GM19240 (cell line): ENCODE measurements around the gene SPEG.
"Not testable (repeated sequence)": the region's sequence is repeated elsewhere in the genome, so short reads cannot be mapped to it uniquely, and the experiment has no call there.

ENCODE experiments used
- DNase-seq: peaks from one replicate; pipeline ENCODE4 v3.0.0; 2011; ENCODE audit warnings: low spot score; ENCODE audit not compliant: insufficient read length

Gene SPEG

DNA sequence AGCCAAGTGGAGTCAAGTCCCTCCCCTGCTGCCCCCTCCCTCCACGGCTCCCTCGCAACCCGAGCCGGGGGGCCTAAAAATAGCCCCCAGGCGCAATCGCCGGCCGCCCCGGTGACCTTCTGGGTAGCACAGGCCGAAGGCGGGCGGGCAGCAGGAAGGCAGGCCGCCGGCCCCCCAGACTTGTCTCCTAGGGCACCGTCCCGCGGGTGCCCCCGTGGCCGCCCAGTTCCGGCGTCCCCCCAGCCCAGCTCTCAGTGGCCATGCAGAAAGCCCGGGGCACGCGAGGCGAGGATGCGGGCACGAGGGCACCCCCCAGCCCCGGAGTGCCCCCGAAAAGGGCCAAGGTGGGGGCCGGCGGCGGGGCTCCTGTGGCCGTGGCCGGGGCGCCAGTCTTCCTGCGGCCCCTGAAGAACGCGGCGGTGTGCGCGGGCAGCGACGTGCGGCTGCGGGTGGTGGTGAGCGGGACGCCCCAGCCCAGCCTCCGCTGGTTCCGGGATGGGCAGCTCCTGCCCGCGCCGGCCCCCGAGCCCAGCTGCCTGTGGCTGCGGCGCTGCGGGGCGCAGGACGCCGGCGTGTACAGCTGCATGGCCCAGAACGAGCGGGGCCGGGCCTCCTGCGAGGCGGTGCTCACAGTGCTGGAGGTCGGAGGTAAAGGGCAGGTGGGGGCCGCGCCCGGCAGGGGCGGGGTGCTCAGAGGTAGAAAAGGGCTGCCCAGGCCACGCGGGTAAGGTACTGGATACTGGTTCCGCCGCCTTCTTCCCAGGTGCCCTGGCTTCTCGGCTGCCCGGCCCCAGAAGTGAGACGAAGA is at the start of gene SPEG:
SPEG (plus strand) TSS at position 126 of the 808 bp plus-strand sequence; CDS start at position 261, 135 bp downstream.
- DNase-seq, result no peak

DNA sequence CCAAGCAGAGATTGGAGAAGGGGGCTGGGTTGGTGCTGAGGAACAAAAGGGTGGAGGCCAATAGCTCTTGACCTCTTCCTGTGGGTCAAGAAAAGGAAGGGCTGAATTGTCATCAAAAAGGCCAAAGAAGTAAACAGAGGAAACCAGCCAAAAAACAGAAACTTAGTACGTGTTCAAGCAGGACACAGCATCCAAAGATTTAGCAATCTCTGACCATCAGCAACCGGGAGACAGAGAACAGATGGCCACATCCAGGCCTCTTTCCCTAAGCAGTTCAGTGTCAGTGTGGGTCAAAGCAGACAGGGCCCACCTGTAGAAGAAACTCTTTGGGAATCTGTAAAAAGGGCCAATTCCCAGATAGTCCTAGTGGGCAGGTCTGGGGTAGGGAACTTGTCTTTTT is 49.8 kb upstream of the SPEG start:
- DNase-seq, result no peak

- DNase-seq, result no peak
These were observed 48.6 kb upstream of the SPEG start for GRCh38 chr2:219385958-219386520.

DNA sequence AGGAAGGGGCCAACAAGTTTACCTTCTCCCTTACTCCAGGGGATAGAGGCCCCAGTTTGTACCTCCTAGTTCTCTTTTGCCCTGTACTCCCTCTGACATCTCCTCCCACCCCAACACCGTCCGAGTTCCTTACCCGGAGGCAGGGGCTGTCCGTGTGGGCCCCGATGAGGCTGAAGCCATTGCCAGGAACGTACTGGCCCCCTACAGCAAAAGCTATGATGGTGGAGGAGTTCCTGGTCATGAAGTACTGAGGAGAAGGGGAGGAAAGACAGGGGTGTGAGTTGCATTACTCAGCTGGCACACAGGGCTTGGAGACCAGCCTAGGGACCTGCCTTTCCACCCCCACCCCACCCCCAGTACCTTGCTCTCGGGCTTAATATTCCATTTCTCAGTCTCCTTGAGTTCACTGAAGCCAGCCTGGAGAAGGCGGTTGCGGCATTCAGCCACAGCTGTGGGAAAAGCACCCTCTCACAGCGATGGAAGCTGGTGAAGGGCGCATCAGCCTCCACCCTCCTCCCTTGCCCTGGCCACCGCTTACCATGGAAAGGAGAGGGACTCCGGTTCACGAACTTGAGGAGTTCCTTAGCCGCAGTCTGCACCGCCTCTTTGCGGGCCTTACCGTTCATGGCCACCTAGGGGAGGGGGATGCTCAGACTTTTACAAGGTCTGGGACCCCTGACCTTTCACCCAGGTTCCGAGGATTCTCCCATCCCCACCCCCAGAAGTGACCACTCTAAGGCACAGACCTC is 47.9 kb upstream of the SPEG start:
- no peak for DNase-seq

DNA sequence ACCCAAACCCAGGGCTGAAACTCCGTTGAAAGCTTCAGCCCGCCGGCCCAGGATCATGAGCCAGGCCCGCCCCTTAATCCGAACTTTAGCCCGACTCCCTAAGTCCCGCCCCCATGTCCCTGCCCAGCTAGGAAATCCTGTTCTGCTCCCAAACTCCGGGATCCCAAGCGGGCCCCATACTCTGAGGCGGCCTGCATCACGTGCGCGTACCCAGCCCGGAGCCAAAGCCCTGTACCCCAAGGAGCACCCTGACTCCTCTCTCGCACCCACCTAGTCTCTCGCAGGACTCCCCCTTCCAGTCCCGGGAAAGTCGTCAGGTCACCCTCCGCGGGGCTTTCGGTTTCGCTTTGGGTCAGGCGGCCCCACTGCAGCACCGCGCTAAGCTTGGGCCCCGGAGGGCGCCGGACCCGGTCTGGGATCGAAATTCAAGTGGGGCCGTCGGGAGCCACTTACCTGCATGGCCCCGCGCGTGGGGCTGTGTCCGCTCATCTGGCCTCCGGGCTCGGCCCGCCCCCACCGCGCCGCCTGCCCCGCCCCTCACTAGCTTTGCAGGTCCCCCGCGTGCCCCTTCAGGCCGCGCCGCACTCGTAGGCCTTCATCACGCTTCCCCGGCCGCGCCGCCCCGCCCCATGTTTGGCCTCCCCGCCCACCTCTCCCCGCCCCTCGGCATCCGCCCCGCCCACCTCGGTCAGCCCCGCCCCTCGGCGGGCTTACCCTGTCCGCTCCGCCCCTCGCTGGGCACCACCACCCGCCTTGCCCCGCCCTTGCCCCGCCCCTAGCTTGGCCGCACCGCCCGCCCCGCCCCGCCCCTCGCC is 47.1 kb upstream of the SPEG start, which contains the start of gene DNPEP:
DNPEP (minus strand) TSS at position 607 of the 815 bp plus-strand sequence; CDS start at position 489, 118 bp downstream.
- DNase-seq, result peak; percentile 74

- DNase-seq, result peak; percentile 86
These were observed 46.3 kb upstream of the SPEG start for GRCh38 chr2:219388121-219388906.

DNA sequence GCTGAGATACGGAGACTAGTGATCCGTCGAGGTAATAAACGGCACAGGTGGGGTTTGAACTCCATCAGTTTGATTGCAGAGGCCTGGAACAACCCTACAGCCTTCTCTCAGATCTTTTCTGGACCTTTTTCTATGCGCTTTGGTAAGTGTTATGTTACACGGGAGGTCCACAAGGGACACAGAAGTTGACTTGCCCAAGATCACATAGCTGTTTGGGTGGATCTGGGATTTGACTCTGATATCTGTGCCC is 45.8 kb upstream of the SPEG start:
- DNase-seq, result no peak

- no peak for DNase-seq
These were observed 41.9 kb upstream of the SPEG start for GRCh38 chr2:219392754-219393153.

DNA sequence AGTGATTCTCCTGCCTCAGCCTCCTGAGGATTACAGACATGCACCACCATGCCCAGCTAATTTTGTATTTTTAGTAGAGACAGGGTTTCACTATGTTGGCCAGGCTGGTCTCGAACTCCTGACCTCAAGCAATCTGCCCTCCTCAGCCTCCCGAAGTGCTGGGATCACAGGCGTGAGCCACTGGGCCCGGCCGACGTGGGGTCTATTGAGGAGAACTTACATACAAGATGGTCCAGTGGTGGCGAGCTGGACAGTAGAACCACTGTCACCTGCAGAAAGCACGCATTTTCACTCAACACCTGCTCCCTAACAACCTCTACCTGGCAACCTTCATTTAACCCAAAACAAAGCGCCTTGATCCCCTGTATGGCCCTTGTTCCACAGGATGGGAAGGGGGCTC is 39.6 kb upstream of the SPEG start:
- DNase-seq, result not testable (repeated sequence)

- DNase-seq, result no peak
These were observed 39.0 kb upstream of the SPEG start for GRCh38 chr2:219395609-219396008.

- DNase-seq, result no peak
These were observed 37.7 kb upstream of the SPEG start for GRCh38 chr2:219396863-219397457.

- DNase-seq, result no peak
These were observed 35.8 kb upstream of the SPEG start for GRCh38 chr2:219398721-219399363.

DNA sequence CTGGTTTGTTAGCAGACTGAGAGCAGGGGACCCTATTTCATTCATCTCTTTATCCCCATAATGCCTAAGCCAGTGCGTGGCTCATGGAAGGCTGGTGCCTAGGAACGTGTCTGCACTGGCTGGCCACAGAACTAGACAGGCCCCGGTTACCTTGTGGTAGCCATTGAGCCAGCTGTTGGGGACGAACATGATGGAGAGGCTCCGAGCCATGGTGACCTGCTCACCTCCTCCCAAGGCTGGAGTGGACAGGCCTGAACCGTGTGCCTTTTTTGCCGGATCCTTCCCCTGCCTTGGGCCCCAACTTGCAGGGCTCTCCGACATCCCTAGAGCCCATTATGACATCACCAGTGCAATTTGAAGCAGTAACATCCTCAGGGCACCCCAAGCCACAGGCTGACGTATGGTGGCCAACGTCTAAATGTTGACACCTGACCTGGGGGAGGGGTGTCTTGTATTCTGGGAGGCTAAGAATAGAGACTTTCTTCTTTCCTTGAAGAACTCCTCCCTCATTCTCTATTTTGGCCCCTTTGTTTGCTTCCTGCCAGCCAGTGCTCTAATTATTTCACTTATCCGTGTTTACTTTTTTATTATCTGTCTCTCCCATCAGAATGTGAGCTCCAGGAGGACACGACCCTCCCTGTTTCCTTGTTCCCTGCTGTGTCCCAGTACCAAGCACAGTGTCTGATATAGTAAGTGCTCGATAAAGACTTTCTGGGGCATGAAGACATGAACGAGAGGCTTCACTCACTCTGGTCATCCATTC is 34.7 kb upstream of the SPEG start:
- no peak for DNase-seq

DNA sequence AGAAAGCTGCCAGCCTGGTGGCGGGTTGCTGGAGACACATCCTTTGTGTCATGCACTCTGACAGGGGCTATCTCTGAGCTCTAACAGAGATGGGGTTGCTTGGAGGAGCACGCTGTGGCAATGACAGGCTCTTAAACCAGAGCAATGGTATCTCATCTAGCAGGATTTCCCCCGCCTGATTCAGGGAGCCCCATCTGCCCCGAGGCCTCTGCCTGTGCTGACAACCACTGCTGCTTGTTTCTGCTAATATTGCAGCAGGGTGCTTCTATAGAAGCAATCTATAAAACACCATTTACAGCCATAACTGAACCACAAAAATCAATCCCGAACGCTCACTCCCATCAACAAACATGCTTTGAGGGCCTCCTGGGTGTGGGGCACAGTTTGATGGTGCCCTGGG is 34.1 kb upstream of the SPEG start:
- DNase-seq, result no peak

DNA sequence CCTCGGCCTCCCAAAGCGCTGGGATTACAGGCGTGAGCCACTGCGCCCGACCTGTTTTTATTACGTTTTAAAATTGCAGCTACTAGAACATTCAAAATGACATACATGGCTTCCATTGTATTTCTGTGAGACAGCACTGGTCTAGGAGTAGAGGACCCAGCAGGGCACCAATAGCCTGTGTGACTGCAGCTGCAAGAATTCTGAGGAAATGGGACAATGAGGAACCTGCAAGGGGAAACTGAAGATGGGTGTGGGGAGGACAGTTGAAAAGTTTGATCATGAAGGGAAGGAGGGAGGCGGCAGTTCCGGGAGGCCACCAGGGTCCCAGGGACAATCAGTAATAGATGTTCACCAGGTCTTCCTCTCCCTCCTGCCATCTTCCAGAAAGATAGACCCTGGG is 33.0 kb upstream of the SPEG start:
- no peak for DNase-seq

- DNase-seq, result peak; percentile 60
These were observed 31.8 kb upstream of the SPEG start for GRCh38 chr2:219402665-219403515.

DNA sequence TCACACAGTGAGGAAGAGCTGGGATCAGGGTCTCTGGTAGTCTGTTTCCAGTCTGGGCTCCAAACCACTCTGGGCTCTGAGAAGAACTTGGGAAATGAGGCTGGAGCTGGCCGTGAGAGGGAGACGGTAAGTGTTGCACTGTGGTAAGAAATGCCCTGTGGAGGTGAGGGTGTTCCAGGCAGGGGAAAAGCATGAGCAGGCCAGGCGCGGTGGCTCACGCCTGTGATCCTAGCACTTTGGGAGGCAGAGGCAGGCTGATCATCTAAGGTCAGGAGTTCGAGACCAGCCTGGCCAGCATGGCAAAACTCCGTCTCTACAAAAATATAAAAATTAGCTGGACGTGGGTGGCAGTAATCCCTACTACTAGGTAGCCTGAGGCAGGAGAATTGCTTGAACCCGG is 30.8 kb upstream of the SPEG start:
- no peak for DNase-seq

DNA sequence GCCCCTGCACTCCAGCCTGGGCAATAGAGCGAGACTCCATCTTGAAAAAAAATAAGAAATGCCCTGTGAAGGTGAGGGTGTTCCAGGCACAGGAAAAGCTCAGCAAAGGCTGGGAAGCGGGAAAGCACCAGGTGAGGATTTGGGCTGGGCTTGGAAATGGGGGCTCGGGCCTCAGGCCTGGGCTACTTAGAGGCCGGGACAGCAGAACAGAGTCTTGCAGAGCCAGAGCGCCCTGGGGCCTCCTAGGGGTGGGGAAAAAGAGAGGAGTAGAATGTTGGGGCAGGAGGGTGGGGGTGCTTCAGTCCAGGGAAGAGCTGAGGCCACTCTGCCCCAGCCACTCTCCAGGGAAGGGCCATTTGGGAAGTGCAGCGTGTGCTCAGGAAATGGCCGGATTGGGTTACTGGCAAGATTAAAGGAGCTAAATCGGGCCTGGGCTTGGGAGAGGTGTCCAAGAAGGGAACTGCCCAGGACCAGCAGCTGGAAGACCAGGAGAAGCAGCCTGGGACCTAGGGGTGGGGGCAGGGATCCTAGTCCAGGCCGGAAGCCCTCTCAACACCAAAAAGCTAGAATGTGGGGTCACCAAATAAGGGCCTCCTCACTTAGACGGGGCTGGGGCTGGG is 30.2 kb upstream of the SPEG start:
- no peak for DNase-seq
